Erythroblast (primary cell): Measurements from ENCODE around the gene NDUFS4.

Experiments used
- GATA1 ChIP-seq: IDR thresholded peaks from 2 replicates; pipeline ENCODE4 v1.6.1; 2011; ENCODE audit warnings: low read depth, mild to moderate bottlenecking, control low read depth, low read length, moderate library complexity
- POLR2A ChIP-seq: IDR thresholded peaks from 2 replicates; pipeline ENCODE4 v1.6.1; 2011; ENCODE audit warnings: mild to moderate bottlenecking, low read length

GRCh38 chr5:53557386-53557785 is 3.1 kb upstream of the NDUFS4 start:
- no peak for TF ChIP-seq POLR2A
- TF ChIP-seq GATA1, result no peak
